ENCODE data around the gene ADGRG2.

The ADGRG2 gene

GRCh38 chrX:18946157-18946556 lies 176.1 kb downstream of the ADGRG2 start:
- no peak overlapping the region for H3K4me3 ChIP-seq (ENCODE audit: low read depth, low read length)
- no peaks in the 10 kb centered on the region for H3K4me1 ChIP-seq (ENCODE audit: control insufficient read depth, insufficient read depth, low read length)
- POLR2A ChIA-PET = no interaction called here
- CTCF ChIA-PET = no interaction called here
- H3K9me3 ChIP-seq (ENCODE audit: control insufficient read depth, insufficient read depth, low read depth, low read length) = no peaks in the 10 kb centered on the region
- no peak overlapping the region for H3K27ac ChIP-seq (ENCODE audit: extremely low read depth, low read depth, low read length)
- peaks cover 8 to 47% of the 10 kb centered on the region in 2 experiments for H3K36me3 ChIP-seq (ENCODE audit: control insufficient read depth in 2 of 2, insufficient read depth in 1 of 2, low read length in 2 of 2)
- TF ChIP-seq ZNF16 (tag by site-specific recombination; IDR thresholded peaks at IDR 0.05; ENCODE audit: low read depth) (no peak), ZNF658 (tag by site-specific recombination; IDR thresholded peaks at IDR 0.05) (no peak), ZNF560 (tag by site-specific recombination; IDR thresholded peaks at IDR 0.05; ENCODE audit: borderline replicate concordance) (no peak), ZNF473 (tag by site-specific recombination; IDR thresholded peaks at IDR 0.05) (no peak), GLI2 (tag by site-specific recombination; IDR thresholded peaks at IDR 0.05; ENCODE audit: borderline replicate concordance, low read depth) (no peak), ZNF610 (tag by site-specific recombination; IDR thresholded peaks at IDR 0.05; ENCODE audit: borderline replicate concordance) (no peak), ZNF26 (tag by site-specific recombination; IDR thresholded peaks at IDR 0.05) (no peak), ZNF211 (tag by site-specific recombination; IDR thresholded peaks at IDR 0.05; ENCODE audit: low read depth) (no peak), ZSCAN5A (tag by site-specific recombination; IDR thresholded peaks at IDR 0.05) (no peak), PRDM6 (tag by site-specific recombination; IDR thresholded peaks at IDR 0.05) (no peak), ZNF416 (tag by site-specific recombination; IDR thresholded peaks at IDR 0.05) (no peak), ZBTB7A (tag by site-specific recombination; IDR thresholded peaks at IDR 0.05; ENCODE audit: low read depth) (no peak), ZNF785 (tag by site-specific recombination; IDR thresholded peaks at IDR 0.05) (no peak), SALL2 (tag by site-specific recombination; IDR thresholded peaks at IDR 0.05; ENCODE audit: borderline replicate concordance) (no peak), ZNF404 (tag by site-specific recombination; IDR thresholded peaks at IDR 0.05) (no peak), ZBTB44 (tag by site-specific recombination; IDR thresholded peaks at IDR 0.05) (no peak), PRDM2 (tag by site-specific recombination; IDR thresholded peaks at IDR 0.05; ENCODE audit: borderline replicate concordance) (no peak), EGR2 (tag by site-specific recombination; IDR thresholded peaks at IDR 0.05; ENCODE audit: low read depth) (no peak)

Measured in HEK293 (cell line).